SU-DHL-6 (cell line): ENCODE results near the gene PHYHIPL.

Experiments
- H2AFZ ChIP-seq: fragments of 200-600 bp; sonication (generic); 2 replicates; pipeline ENCODE4 v1.6.1; 2014; ENCODE audit warnings: low read depth, mild to moderate bottlenecking, moderate library complexity, mixed read lengths, antibody characterized with exemption, low read length; ENCODE audit not compliant: severe bottlenecking
- H3F3A ChIP-seq: fragments of 200-600 bp; shearing (Covaris generic); 2 replicates; pipeline ENCODE4 v1.6.0; 2016; ENCODE audit warnings: antibody characterized with exemption, mild to moderate bottlenecking; ENCODE audit not compliant: insufficient read depth
- H3K27ac ChIP-seq: fragments of 200-600 bp; sonication (generic); 2 replicates; pipeline ENCODE4 v1.5.1; 2016; ENCODE audit warnings: low read depth, mild to moderate bottlenecking, low read length, moderate library complexity, mixed read lengths
- H3K27me3 ChIP-seq: fragments of 200-600 bp; sonication (generic), shearing (Covaris generic); 2 replicates; pipeline ENCODE4 v1.6.0; 2014; ENCODE audit warnings: mild to moderate bottlenecking, low read length
- H3K36me3 ChIP-seq: fragments of 200-600 bp; sonication (generic); 2 replicates; pipeline ENCODE4 v1.6.1; 2014; ENCODE audit warnings: mild to moderate bottlenecking, low read length, mixed read lengths
- H3K4me2 ChIP-seq: fragments of 300-600, 200-600 bp; shearing (Covaris generic), sonication (generic); 2 replicates; pipeline ENCODE4 v1.6.0; 2014; ENCODE audit warnings: low read length, low read depth, mild to moderate bottlenecking; ENCODE audit not compliant: poor library complexity, severe bottlenecking
- H3K4me3 ChIP-seq: fragments of 200-600 bp; sonication (generic); 2 replicates; pipeline ENCODE4 v1.5.1; 2014; ENCODE audit warnings: antibody characterized with exemption, low read length, mild to moderate bottlenecking, mixed read lengths; ENCODE audit not compliant: insufficient read depth, poor library complexity, severe bottlenecking
- H3K79me2 ChIP-seq: fragments of 200-600 bp; sonication (generic); 2 replicates; pipeline ENCODE4 v1.6.1; 2014; ENCODE audit warnings: mild to moderate bottlenecking, low read length, moderate library complexity; ENCODE audit not compliant: insufficient read depth
- H3K9ac ChIP-seq: fragments of 200-600 bp; sonication (generic); 2 replicates; pipeline ENCODE4 v1.7.0; 2014; ENCODE audit warnings: mild to moderate bottlenecking, low read length
- H3K9me2 ChIP-seq: fragments of 200-600 bp; sonication (generic); replicated peaks from 2 replicates; pipeline ENCODE4 v1.6.1; 2014; ENCODE audit warnings: low read length; ENCODE audit not compliant: insufficient read depth
- H3K9me3 ChIP-seq: fragments of 200-600 bp; sonication (generic); 2 replicates; pipeline ENCODE4 v1.6.1; 2014; ENCODE audit warnings: low read length, mixed read lengths; ENCODE audit not compliant: insufficient read depth
- H4K20me1 ChIP-seq: fragments of 200-600 bp; sonication (generic); 2 replicates; pipeline ENCODE4 v1.6.1; 2014; ENCODE audit warnings: low read depth, mild to moderate bottlenecking, antibody characterized with exemption, low read length, moderate library complexity, mixed read lengths
- EZH2phosphoT487 ChIP-seq: fragments of 200-600 bp; sonication (generic), shearing (Covaris generic); conservative IDR thresholded peaks from 2 replicates; pipeline ENCODE4 v1.6.1; 2018; ENCODE audit warnings: mild to moderate bottlenecking, antibody characterized with exemption, low read length, moderate library complexity, mixed read lengths
- TF ChIP-seq, protein P1 (sequence below): fragments of 200-600 bp; sonication (generic); IDR thresholded peaks from one replicate; pipeline ENCODE4 v1.5.1; 2017; ENCODE audit warnings: antibody characterized with exemption, mild to moderate bottlenecking, low read length, moderate library complexity; ENCODE audit not compliant: insufficient read depth, poor library complexity, severe bottlenecking

PHYHIPL gene

DNA sequence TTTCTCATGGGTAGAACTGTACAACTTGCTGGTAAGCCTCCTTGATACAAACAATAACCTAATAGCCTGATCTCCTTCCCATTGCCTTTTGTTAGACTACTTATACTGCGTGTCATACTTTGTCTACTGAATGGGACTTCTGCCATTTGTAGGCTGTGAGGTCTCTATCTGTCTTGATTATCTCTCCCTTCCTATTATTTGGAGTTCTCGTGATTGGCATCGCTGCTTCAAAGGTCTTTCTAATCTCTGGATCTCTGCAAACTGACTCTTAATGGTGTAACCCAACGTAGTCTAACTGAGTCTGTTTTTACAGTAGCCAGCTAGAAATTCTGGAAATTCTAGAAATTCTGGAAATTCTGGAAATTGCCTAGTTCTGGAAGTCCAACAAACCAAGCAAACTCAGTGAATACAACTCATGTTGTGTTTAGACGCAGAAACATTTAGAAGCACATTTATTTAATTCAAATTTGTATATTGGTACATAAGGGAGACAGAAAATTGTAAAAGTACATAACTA lies 29.8 kb downstream of the PHYHIPL start:
- H3K27me3 ChIP-seq, result no peaks in the 10 kb centered on the region
- TF ChIP-seq, protein P1, sequence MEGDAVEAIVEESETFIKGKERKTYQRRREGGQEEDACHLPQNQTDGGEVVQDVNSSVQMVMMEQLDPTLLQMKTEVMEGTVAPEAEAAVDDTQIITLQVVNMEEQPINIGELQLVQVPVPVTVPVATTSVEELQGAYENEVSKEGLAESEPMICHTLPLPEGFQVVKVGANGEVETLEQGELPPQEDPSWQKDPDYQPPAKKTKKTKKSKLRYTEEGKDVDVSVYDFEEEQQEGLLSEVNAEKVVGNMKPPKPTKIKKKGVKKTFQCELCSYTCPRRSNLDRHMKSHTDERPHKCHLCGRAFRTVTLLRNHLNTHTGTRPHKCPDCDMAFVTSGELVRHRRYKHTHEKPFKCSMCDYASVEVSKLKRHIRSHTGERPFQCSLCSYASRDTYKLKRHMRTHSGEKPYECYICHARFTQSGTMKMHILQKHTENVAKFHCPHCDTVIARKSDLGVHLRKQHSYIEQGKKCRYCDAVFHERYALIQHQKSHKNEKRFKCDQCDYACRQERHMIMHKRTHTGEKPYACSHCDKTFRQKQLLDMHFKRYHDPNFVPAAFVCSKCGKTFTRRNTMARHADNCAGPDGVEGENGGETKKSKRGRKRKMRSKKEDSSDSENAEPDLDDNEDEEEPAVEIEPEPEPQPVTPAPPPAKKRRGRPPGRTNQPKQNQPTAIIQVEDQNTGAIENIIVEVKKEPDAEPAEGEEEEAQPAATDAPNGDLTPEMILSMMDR, result no peak
- no peak for TF ChIP-seq EZH2phosphoT487
- H3K4me2 ChIP-seq, result no peak overlapping the region
- no peaks in the 10 kb centered on the region for H3K79me2 ChIP-seq
- H3K9ac ChIP-seq, result no peak overlapping the region
- no peaks in the 10 kb centered on the region for H3K9me3 ChIP-seq
- no peak overlapping the region for H3K27ac ChIP-seq
- H4K20me1 ChIP-seq, result no peaks in the 10 kb centered on the region
- H3K4me3 ChIP-seq, result no peak overlapping the region
- no peaks in the 10 kb centered on the region for H3F3A ChIP-seq
- no peaks in the 10 kb centered on the region for H3K9me2 ChIP-seq
- H2AFZ ChIP-seq, result no peak overlapping the region
- H3K36me3 ChIP-seq, result no peaks in the 10 kb centered on the region

DNA sequence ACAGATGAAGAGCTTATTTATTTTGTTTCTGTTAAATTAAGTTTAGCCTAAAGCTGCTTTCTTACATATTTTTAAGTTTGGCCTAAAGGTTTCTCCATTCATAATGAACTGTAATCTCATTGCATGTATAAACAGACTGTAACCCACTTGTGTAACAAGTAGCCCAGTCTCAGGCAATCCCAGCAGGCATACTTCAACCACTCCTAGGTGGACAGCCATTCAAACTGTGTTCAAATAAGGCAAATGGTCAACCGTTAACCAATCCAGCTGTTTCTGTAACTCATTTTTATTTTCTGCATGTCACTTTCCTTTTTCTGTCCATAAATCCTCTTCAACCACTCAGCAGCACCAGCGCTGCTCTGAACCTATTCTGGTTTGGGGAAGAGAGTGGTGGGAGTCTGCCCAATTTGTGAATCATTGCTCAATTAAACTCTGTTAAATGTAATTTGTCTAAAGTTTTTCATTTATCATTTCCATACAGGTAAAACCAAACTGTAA lies 35.9 kb downstream of the PHYHIPL start:
- TF ChIP-seq, protein P1, result no peak
- no peak for TF ChIP-seq EZH2phosphoT487
- Histone ChIP-seq H3K9me3 (no peaks in the 10 kb centered on the region), H3K27me3 (no peaks in the 10 kb centered on the region), H3F3A (no peaks in the 10 kb centered on the region), H2AFZ (no peak overlapping the region), H3K9me2 (no peaks in the 10 kb centered on the region), H3K9ac (no peak overlapping the region), H3K36me3 (no peaks in the 10 kb centered on the region), H3K79me2 (no peaks in the 10 kb centered on the region), H3K27ac (no peak overlapping the region), H3K4me2 (no peak overlapping the region), H4K20me1 (no peaks in the 10 kb centered on the region), H3K4me3 (no peak overlapping the region)

DNA sequence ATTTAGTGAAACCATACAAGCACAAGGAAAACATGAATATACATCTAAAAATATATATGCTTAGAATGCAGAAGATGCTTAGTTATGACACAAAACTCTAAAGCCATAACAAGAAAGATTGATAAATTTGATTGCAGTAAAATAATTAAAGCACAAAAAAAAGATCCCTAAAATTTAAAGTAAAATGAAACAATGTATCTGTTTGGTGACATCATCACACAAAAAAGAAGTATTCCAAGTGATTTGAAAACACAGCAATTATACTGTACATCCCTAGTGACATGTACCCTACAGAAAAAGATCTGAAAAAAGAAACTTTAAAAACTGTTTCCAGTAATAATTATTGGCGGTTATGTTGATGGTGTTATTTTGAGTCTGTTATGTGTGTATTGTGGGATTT lies 37.7 kb downstream of the PHYHIPL start:
- H3K9me3 ChIP-seq, result no peaks in the 10 kb centered on the region
- H3K9me2 ChIP-seq, result no peaks in the 10 kb centered on the region
- no peak overlapping the region for H3K4me3 ChIP-seq
- no peak overlapping the region for H3K9ac ChIP-seq
- no peaks in the 10 kb centered on the region for H3K27me3 ChIP-seq
- H3K36me3 ChIP-seq, result no peaks in the 10 kb centered on the region
- H3F3A ChIP-seq, result no peaks in the 10 kb centered on the region
- no peak overlapping the region for H3K27ac ChIP-seq
- H3K4me2 ChIP-seq, result no peak overlapping the region
- TF ChIP-seq, protein P1, result no peak
- no peak for TF ChIP-seq EZH2phosphoT487
- no peaks in the 10 kb centered on the region for H4K20me1 ChIP-seq
- no peaks in the 10 kb centered on the region for H3K79me2 ChIP-seq
- no peak overlapping the region for H2AFZ ChIP-seq
